Measurements from ENCODE around the gene TMEM51.

The TMEM51 gene

DNA sequence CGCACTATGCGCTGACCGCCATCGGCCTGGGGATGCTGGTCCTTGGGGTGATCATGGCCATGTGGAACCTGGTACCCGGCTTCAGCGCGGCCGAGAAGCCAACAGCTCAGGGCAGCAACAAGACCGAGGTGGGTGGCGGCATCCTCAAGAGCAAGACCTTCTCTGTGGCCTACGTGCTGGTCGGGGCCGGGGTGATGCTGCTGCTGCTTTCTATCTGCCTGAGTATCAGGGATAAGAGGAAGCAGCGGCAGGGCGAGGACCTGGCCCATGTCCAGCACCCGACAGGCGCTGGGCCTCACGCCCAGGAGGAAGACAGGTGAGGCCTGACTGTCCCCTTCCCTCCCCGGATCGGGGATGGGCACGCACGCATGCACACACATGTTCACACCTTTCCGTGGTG, 61.6 kb downstream of the TMEM51 start:
- no peak for DNase-seq

DNA sequence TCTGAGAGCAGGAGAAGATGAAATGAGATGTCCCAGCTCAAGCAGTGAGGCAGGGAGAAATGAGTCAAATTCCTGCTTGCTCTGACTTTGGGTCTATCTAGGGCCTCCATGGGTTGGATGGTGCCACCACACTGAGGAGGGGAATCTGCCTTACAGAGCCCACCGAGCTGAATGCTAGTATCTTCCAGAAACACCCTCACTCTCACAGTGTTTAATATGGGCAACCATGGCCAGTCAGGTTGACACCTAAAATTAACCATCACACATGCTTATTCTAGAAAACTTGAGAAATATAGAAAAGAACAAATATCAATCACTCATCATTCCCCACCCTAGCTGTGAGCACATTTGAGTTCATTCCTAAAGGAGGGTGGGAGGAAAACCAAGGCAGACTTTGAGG, 64.1 kb downstream of the TMEM51 start:
- DNase-seq, result no peak

DNA sequence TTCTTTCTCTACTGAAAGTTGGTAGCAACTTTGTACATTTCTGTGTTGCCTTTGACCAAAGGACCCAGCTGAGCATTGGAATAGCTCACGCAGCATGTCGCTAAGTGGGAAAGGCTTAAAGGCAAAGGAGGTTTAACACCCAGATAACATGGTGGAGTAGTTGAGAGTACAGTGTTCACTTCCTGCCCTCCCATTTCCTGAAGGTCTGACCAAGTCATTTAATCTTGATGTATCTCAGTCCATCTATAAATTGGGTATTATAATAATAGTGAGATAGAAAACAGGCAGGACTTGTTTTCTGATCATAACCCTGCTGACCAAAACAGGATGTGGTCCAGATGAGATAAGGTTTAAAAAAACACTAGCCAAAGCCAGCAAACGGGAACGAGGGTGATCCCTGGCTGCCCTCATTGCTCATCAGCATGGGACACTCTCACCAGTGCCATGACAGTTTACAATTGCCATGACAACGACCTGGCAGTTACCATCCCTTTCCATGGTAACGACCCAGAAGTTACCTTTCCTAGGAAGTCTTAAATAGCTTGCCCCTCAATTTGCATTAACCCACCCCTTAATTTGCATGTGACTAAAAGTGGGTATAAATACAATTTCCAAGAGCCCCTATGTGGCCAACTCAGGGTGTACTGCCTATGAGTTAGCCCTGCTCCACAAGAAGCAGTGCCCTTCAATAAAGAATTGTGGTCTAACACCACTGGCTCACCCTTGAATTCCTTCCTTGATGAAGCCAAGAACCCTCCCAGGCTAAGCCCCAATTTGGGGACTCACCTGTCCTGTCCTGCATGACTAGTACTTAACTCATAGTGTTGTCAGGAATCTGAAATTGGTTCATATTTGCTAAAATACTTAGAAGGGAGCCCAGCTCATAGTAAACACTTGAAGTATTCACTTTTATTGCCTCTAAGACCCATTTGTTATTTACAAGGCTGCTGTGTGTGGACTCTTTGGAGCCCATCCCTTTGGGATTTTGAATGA, 65.0 kb downstream of the TMEM51 start:
- DNase-seq, result no peak

DNA sequence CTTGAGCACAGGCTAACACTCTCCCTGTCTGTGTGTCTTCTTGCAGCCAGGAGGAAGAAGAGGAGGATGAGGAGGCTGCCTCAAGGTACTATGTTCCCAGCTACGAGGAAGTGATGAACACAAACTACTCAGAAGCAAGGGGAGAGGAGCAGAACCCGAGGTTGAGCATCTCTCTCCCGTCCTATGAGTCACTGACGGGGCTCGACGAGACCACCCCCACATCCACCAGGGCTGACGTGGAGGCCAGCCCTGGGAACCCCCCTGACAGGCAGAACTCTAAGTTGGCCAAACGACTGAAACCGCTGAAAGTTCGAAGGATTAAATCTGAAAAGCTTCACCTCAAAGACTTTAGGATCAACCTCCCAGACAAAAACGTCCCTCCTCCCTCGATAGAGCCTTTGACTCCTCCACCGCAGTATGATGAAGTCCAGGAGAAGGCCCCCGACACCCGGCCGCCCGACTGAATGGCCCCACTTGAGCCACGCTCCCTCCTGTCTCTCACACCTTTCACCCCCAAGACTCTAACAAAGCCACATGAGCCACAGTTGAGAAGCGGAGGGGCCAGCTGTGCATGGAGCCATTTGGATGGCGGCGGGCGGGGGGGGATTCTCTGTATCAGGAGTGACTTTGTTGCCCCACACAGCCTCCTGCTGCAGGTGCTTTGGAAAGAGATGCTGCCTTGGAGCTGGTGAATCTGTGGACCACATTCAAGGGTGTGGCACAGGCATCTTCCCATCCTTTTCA, 65.9 kb downstream of the TMEM51 start:
- DNase-seq, result no peak

DNA sequence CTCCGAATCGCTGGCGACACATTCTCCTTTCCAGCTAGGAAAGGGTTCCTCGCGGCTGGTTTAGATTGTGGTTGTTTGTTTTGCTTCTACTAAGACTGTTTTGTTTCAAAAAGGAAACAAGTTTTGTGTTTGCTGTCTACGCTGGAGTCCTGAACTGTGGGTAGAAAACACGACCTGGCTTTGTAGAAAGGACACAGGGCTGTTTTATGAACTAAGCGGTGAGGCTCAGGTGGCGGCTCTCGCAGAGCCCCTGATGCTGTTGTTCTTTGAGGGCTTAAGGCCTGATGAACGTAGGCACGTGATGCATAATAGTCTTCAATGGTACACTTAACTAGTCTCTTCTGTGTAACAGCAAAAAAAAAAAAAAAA, 66.5 kb downstream of the TMEM51 start:
- no peak for DNase-seq

DNA sequence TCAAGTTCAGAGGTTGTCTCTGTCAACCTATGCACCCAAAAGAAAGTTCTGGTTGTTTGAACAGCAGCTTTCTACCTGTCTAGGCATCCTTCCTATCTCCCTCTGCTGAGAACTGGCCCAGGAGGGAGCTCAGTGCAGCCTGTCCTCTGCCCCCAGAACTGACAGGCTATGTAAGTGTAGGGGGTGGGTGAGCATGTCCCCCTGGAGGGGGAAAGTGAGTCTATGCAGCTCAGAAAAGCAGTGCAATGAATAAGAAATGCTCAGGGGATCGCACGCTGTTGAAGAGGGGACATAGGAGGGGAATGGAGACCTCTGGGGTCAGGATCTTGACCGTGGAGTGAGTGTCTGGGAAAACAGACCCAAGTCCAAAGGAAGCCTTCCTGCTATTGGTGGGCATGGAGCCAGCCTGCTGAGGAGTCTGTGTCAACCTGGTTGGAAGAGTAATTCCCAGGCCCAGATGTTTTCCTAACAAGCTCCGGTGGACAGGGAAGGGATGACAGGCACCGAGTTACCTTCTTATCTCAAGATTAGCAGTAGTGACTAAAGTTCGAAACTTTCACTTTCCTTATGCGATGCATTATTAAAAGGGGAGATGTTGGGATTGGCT, 67.4 kb downstream of the TMEM51 start:
- DNase-seq, result no peak

DNA sequence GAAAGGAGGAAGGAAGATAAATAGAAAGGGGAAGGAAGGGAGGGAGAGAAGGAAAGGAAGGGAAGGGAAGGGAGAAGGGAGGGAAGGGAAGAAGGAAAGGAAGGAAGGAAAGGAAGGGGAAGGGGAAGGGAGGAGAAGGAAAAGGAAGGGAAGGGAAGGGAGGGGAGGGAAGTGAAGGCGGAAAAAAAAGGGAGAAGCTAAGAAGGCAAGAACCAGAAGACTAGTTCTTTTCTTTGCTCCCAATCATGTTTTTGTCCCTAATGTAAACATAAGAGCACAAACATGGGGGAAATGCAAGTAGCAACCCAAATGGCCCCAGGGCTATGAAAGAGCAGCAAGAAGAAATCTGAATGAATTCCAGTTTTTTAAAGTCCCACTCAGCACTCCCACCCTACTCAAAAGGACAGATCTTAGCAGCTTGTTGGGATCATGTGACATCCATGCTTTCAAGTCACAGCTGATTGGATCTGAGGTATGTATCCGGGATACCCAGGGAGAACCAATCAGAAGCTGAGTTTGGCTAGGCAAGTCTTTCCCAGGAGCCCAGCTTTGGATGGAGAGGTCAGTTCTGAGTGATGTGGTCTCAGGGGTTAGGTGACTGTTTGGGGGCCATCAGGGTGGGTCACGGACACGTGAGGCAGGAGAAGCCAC, 69.2 kb downstream of the TMEM51 start:
- no peak for DNase-seq

DNA sequence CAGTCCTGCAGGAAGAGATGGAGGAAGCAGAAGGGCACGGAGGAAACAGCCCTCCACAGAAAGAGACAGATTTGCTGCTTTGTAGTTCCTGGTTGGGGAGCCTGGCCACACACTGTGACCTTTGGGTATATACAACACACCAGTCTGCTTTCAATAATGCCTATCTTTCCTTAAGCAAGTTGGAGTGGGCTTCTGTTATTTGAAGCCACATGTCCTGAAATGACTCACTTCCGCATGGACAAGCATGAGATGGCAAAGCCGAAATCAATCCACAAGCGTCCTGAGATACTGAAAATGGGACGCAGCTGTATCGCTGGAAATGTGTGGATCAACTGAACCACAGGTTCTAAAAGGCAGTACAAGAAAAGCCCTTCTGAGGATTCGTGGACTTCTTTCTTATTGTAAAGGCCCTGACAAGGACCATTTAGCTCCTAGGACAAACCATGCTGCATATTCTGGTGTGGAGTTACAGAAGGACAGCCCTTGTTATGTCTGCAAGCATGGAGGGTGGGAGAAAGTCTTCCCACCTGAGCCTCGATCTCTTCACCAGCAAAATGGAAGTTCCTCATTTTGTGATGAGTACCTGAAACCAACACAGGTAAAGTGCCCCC, 70.8 kb downstream of the TMEM51 start:
- DNase-seq, result no peak

DNA sequence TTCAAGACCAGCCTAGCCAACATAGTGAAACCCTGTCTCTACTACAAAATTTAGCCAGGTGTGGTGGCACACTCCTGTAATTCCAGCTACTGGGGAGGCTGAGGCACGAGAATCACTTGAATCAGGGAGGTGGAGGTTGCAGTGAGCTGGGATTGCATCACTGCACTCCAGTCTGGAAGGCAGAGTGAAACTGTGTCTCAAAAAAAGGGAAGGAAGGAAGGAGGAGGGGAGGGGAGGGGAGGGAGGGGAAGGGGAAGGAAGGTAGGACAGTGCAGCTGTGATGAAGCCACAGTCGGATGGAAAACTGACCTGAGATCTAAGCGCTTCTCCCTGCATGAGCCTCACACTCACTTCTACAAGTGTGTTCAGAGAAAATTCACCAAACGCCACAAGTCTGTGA, 71.4 kb downstream of the TMEM51 start:
- DNase-seq, result no peak

DNA sequence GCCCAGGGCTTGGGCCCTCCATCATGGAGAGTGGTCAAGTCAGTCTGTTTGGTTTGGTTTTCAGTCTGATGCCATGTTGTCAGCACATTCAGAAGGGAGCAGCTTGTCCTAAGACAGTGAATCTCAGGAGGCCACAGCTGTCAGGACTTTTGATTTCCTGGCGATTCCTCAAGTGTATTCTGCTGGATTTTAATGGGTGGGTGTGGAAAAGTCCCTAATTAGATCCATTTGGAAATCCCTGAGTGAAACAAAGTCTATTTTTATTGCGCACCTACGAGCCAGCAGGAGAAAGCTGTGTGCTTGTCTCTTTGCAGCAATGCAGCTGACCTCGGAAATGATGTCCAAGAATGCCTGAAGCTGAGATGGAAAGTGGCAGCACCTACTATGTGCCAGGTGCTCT, 71.9 kb downstream of the TMEM51 start:
- DNase-seq, result no peak

DNA sequence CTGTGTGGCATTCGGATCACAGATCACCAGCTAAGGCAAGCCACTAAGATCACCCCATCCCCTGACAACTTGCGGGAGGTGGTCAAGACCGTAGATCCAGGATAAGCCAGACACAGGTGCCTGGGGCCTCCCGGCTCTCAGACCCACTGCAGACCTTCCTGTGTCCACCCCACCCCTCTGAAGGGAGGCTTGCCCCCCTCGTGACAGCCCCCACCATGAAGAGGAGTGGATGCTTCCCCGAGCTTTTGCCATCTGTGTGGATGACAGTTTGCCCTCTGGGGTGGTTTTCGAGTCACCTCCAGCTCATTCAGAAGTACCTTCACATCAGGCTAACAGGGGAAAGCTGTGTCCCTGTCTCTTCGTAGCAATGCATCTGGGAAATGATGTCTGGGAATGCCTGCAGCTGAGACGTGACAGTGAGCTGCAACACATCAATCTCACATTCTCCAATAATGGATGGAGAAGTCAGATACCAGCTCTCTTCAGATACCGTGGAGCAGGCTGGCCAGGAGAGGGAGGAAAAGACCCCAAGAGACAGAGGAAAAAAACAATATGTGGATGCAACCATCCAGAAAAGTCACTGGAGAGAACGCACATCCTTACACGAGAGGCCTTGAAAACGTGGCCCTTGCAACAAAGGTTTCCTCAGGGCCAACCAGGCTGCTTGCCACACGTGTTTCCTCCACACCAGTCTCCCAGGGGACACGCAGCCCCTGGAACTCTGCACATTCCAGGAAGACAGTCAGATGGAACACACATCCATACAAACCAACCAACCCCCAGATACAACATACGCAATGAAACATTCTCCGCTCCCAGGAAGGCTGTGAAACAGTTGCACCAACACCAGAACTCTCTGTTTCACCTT, 73.1 kb downstream of the TMEM51 start:
- no peak for DNase-seq

DNA sequence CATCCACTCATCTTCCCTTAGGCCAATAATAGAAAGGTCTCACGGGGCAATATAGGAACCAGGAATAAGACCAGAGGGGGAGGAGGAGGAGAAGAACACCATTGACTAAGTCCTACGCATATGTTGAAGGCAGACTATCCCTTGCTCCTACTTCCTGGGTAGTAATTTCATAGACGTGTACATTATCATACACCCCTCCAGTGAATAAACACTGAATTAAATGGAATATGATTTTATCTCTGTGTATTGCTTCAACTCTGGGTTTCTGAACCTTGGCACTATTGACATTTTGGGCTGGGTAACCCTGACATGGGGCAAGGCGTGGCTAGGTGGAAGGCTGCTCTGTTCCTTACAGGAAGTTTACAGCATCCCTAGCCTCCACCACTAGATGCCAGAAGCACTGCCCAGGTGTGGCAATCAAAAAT, 76.2 kb downstream of the TMEM51 start:
- no peak for DNase-seq

DNA sequence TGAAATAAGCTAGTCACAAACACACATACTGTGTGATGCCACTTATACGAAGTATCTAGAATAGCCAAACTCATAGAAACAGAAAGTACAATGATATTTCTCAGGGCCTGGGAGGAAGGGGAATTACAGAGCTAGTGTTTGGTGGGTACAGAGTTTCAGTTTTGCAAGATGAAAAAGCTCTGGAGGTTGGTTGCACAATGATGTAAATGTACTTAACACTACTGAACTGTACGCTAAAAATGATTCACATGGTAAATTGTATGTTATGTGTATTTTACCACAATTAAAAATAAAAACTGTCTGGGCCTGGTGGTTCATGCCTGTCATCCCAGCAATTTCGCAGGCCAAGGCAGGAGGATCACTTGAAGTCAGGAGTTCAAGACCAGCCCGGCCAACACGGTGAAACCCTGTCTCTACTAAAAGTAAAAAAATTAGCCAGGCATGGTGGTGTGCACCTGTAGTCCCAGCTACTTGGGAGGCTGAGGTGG, 78.2 kb downstream of the TMEM51 start:
- DNase-seq, result no peak

DNA sequence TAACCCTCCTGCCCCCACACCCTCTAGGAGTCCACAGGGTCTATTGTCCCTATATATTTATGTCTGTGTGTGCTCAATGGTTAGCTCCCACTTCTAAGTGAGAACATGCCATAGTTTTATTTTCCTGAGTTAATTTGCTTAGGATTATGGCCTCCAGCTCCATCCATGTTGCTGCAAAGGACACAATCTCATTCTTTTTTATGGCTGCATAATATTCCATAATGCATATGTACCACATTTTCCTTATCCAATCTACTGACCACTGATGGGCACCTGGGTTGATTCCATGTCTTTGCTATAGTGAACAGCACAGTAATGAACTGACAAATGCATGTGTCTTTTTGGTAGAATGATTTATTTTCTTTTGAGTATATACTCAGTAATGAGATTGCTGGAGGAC, 80.1 kb downstream of the TMEM51 start:
- no peak for DNase-seq

DNA sequence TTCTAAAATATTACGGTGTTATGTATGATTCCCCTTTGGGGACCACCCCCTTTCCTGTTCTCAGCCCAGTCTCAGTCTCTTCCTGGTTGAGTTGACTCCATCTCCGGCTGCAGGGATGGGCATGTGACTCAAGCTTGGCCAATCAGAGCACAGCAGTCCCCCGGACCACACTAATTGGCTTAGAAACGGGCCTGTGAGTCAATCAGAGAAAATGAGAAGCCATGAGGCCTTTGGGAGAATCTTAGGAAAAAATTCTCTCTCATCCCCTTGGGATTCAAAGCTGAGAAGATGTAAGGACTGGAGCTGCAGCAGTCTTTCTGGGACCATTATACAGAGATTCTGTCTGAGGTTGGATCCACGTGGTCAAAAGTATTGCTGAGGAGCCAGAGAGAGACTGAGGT, 82.8 kb downstream of the TMEM51 start:
- no peak for DNase-seq

DNA sequence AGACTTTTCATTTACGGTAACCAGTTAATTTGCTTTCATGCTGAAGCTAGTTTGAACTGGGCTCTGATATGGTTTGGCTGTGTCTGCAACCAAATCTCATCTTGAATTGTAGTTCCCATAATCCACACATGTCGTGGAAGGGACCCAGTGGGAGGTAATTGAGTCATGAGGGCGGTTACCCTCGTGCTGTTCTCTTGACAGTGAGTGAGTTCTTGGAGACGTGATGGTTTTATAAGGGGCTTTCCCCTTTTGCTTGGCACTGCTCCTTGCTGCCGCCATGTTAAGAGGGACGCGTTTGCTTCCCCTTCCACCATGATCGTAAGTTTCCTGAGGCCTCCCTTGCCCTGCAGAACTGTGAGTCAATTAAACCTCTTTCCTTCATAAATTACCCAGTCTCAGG, 83.2 kb downstream of the TMEM51 start:
- no peak for DNase-seq

DNA sequence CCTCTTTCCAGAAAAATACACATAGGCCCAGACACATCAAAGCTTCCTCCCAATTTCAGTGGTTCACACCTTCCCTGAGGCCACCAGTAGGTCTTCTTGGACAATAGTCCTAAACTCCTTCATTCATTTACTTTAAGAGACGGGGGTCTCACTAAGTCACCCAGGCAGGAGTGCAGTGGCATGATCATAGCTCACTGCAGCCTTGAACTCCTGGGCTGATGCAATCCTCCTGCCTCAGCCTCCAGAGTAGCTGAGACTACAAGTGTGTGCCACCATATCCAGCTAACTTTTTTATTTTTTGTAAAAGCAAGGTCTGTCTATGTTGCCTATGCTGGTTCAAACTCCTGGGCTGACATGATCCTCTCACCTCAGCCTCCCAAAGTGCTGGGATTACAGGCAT, 85.2 kb downstream of the TMEM51 start:
- DNase-seq, result no peak

DNA sequence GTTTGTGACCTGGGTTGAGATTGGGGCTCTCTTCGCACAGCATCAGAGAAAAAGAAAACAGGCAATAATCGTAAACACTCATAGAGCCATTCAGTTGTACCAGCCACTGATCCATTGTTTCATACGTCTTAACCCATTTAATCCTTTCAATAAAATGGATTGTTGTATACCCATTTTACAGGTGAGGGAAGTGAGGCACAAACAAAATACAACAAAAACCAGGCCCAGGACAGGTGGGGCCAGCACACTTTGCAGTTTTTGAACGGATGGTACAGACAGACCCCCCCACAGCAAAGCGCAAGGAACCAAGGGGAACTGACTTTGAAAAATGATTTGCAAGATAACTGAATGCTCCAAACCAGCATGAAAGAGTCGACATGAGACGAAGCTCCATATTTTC, 89.2 kb downstream of the TMEM51 start:
- DNase-seq, result no peak

DNA sequence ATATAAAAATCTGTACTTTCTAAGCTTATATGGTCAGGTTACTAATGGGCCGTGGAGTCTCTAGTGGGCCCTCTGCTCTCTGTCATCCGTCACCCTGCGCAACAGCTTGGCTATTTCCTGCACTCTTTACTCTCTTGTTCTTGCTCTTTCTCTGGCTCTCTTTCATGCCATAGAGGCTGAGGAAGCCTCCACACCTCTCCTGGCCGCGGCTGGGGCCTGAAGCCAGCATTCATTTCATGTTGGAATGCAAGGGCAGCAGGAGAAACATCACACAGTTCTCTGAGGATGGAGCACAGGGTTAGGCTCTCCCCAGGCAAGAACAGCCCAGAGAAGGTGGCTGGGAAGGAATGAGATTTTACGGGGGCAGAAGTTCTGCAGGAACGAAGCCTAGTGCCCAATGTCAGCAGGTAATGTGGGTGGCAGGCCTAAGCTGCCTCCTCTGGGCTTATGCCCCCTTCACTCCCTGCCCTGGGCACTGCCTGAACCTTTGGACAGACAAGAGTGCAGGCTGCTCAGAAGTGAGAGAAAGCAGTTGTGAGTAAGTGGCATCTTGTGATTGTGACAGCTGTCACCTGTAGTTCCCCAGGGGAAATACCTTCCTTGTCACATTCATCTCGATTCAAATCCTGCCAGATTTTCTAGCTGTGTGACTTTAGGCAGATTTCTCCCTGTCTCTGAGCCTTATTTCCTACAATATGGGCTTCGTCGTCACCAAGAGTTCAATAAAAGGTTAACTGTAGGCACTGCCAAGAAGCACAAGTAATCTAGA, 89.9 kb downstream of the TMEM51 start:
- no peak for DNase-seq

DNA sequence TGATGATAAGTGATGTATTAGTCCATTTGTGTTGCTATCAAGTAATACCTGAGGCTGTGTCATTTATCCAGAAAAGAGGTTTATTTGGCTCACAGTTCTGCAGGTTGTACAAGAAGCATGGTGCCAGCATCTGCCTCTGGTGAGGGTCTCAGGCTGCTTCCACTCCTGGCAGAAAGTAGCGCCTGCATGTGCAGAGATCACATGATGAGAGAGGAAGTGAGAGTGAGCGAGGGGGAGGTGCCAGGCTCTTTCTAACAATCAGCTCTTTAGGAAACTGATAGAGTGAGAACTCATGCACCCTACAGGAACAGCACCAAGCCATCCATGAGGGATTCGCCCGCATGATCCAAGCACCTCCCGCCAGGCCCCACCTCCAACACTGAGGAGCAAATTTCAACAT, 91.3 kb downstream of the TMEM51 start:
- no peak for DNase-seq

Data from right kidney (tissue), 1 donor.